GM19467 (cell line): ENCODE data around the gene CSNK1G1.
"Not testable (repeated sequence)": the region's sequence is repeated elsewhere in the genome, so short reads cannot be mapped to it uniquely, and the experiment has no call there.

Experiments used
- ATAC-seq: cut with Tn5 transposase; IDR thresholded peaks from one replicate; pipeline ENCODE4 v1.9.1; 2021; ENCODE audit warnings: mild to moderate bottlenecking, moderate library complexity; ENCODE audit not compliant: unreplicated experiment

CSNK1G1 gene

DNA sequence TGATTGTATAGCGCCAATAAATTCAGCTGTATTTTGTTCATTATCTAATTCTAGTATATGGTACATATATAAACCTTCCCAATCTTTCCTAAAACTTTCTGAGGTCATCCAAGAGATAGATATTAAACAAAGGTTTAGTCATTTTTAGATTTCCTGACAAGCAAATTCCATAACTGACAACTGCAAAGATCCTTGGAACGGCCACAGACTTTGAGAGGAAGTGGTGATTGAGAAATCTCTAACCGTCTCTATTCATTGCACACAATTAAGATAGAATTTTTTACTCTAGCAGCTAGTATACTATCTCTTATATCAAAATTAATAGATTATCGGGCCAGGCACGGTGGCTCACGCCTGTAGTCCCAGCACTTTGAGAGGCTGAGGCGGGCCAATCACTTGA lies 4.7 kb downstream of the CSNK1G1 start:
- no peak for ATAC-seq

GRCh38 chr15:64349375-64349774 lies 6.6 kb downstream of the CSNK1G1 start:
- ATAC-seq: no peak

- ATAC-seq: no peak
Observed at GRCh38 chr15:64348455-64348854, 7.5 kb downstream of the CSNK1G1 start.

GRCh38 chr15:64346242-64346641 lies 9.7 kb downstream of the CSNK1G1 start:
- not testable (repeated sequence) for ATAC-seq

GRCh38 chr15:64344651-64345294 lies 11.2 kb downstream of the CSNK1G1 start:
- no peak for ATAC-seq

- ATAC-seq: no peak
Observed at GRCh38 chr15:64343841-64344240, 12.1 kb downstream of the CSNK1G1 start.

DNA sequence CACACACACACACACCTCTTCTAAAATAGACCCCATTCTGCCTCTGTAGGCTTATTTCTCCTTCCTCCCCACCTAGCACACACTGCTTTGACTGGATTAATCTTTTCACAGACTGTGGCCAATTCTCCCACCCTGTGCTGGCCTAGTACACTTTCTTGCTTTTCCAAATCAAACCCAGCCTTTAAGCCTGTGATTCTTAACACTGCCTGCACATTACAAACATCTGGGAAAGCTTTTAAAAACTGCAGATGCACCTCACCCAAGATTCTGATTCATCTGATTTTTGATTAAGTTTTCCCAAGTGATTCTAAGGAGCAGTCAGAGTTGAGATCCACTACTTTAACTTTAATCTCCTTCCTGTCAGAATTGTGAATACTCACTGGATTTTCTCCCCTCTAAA lies 12.8 kb downstream of the CSNK1G1 start:
- no peak for ATAC-seq

- ATAC-seq: no peak
Observed at GRCh38 chr15:64341961-64342360, 14.0 kb downstream of the CSNK1G1 start.

- ATAC-seq: no peak
Observed at GRCh38 chr15:64340355-64340754, 15.6 kb downstream of the CSNK1G1 start.

GRCh38 chr15:64337761-64338160 lies 18.2 kb downstream of the CSNK1G1 start:
- ATAC-seq: no peak

DNA sequence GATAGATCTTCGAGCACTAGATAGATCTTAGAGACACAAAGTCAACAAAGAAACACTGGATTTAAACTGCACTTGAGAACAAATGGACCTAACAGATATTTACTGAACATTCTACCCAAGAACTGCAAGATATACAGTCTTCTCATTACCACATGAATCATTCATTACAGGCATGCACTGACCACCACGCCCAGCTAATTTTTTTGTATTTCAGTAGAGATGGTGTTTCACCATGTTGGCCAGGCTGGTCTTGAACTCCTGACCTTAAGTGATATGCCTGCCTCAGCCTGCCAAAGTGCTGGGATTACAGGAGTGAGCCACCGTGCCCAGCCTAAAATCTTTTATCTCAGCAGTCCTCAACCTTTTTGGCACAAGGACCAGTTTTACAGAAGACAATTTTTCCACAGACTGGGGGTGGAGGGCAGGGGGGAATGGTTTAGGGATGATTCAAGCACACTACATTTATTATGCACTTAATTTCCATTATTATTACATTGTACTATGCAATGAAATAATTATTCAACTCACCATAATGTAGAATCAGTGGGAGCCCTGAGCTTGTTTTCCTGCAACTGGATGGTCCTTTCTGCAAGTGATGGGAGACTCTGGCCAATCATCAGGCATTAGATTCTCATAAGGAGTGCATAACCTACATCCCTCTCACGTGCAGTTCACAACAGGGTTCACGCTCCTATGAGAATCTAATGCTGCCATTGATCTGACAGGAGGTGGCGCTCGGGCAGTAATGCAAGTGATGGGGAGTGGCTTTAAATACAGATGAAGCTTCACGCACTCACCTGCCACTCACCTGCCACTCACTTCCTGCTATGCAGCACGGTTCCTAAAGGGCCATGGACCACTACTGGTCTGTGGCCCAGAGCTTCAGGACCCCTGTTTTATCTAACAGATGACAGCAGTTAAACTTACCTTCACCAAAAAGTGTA lies 21.7 kb downstream of the CSNK1G1 start:
- no peak for ATAC-seq

- no peak for ATAC-seq
Observed at GRCh38 chr15:64333516-64333915, 22.5 kb downstream of the CSNK1G1 start.

DNA sequence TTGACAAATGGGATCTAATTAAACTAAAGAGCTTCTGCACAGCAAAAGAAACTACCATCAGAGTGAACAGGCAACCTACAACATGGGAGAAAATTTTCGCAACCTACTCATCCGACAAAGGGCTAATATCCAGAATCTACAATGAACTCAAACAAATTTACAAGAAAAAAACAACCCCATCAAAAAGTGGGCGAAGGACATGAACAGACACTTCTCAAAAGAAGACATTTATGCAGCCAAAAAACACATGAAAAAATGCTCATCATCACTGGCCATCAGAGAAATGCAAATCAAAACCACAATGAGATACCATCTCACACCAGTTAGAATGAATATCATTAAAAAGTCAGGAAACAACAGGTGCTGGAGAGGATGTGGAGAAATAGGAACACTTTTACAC lies 24.3 kb downstream of the CSNK1G1 start:
- ATAC-seq: not testable (repeated sequence)

DNA sequence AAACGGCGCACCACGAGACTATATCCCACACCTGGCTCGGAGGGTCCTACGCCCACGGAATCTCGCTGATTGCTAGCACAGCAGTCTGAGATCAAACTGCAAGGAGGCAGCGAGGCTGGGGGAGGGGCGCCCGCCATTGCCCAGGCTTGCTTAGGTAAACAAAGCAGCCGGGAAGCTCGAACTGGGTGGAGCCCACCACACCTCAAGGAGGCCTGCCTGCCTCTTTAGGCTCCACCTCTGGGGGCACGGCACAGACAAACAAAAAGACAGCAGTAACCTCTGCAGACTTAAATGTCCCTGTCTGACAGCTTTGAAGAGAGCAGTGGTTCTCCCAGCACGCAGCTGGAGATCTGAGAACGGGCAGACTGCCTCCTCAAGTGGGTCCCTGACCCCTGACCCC lies 29.0 kb downstream of the CSNK1G1 start:
- not testable (repeated sequence) for ATAC-seq

- ATAC-seq: not testable (repeated sequence)
Observed at GRCh38 chr15:64326458-64326857, 29.5 kb downstream of the CSNK1G1 start.

- ATAC-seq: no peak
Observed at GRCh38 chr15:64324165-64324877, 31.7 kb downstream of the CSNK1G1 start.

GRCh38 chr15:64315216-64315615 lies 40.8 kb downstream of the CSNK1G1 start:
- ATAC-seq: no peak

DNA sequence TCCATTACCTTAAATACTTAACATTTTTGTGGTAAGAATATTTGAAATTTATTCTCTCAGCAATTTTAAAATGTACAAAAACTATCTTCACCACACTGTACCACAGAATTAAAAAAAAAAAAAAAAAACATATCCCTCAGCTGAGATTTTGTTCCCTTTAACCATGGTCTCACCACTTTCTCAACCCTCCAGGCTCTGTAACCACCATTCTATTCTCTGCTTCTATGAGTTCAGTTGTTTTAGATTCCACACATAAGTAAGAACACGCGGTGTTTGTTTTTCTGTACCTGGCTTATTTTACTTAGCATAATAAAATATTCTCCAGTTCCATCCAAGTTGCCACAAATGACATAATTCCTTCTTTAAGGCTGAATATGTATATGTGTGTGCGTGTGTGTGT lies 41.5 kb downstream of the CSNK1G1 start:
- ATAC-seq: no peak

DNA sequence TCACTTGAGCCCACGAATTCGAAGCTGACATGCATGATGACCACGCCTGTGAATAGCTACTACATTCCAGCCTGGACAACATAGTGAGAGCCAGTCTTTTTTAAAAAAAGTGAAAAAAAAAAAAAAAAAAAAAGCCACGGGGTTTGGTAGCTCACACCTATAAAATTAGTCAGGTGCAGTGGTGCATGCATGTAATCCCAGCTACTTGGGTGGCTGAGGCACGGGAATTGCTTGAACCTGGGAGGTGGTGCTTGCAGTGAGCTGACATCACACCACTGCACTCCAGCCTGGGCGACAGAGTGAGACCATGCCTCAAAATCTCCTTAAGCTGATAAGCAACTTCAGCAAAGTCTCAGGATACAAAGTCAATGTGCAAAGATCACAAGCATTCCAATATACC lies 44.4 kb downstream of the CSNK1G1 start:
- ATAC-seq: no peak

DNA sequence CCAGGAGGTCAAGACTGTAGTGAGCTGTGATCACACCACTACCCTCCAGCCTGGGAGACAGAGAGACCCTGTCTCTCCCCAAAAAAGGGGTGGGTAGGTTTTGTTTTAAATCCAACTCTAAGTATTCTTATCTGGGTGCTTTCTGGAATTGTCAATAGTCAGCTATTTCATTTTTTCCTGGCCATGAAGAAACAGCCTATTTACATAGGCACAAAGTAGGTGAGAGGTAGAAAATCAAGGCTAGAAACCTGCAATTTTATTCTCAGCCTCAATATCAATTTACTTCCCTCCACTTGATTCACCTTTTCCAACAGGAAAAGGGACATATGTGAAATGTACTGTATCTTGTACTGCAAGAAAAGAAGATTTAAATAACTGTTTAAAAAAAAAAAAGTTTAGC lies 45.9 kb downstream of the CSNK1G1 start:
- no peak for ATAC-seq

- ATAC-seq: no peak
Observed at GRCh38 chr15:64305261-64305660, 50.7 kb downstream of the CSNK1G1 start.

DNA sequence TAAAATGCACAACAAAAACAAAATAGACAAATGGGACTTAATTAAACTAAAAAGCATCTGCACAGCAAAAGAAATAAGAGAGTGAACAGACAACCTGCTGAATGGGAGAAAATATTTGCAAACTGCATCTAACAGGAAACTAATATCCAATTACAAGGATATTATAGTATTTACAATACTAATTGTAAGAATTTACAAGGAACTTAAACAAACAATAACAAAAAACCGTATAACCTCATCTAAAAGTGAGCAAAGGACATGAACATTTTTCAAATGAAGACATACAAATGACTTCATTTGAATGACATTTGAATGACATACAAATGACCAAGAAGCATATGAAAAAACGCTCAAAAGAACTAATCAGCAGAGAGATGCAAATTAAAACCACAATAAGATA lies 66.4 kb downstream of the CSNK1G1 start:
- no peak for ATAC-seq
